Activated CD8-positive, alpha-beta memory T cell treated with anti-CD3 and anti-CD28 coated beads, Interleukin-2, amount 50 U/mL, for 1 hour (primary cell): Measurements from ENCODE around the gene FAM120B.

Experiments used
- DNase-seq: peaks from one replicate; pipeline ENCODE4 v3.0.0-alpha.2; 2020; ENCODE audit errors: extremely low read depth

Gene FAM120B

DNA sequence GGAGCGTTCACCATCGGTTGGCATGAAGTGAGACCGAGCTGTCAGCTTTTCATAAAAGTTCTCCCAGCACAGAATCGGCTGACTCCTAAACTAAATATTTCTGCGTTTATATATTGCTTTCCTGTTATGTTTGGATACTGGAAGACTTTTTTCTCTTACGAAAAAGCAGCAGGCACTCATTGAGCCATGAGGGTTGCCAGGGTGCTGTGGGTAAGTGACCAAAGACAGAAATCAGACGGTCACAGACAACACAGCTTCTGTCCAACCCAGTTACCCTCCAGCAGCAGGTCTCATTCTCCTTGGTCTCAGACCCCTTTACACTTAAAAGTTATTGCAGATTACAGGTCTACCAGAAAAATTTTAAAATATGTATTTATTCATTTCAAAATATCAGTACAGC is 113.7 kb downstream of the FAM120B start:
- DNase-seq, result no peak

- no peak for DNase-seq
Observed at GRCh38 chr6:170420791-170421776, 114.5 kb downstream of the FAM120B start.

DNA sequence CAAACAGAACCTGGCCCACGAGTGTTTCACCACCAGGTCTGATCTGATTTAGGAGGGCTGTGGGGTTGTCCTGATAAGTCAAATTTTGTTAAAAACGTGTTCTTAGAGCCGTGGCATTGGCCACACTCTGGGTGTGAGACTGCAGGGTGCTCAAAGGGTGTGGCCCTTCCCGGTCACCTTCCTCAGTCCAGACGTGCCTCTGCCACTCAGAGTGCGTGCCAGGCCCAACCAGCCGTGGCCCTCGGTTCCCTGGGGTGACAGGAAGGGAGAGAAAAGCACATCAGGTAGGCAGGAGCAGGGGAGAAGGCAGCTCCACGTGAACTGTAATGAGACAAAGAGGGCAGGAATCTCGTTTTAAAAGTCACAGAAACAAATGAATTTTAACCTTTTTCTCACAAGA is 115.4 kb downstream of the FAM120B start:
- no peak for DNase-seq

DNA sequence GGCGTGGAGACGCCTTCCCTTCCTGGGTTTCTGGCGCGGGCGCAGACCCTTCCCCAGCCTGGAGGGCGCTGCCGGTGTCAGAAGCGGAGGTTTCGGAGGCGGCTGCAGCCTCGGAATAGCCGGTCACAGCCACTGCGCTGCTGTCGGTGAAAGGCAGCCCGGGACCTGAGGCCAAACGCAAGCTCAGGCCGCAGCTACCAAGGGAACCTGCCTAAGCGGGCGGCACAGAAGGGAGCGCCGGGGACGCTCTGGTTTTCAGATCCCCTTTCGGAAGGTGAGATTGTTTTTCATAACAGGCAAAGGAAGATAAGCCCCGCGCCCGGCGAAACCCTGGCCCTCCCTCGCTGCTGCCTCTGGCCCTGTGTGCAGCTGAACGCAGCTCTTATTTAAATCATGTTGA is 116.5 kb downstream of the FAM120B start:
- DNase-seq, result no peak

- DNase-seq, result no peak
Observed at GRCh38 chr6:170423814-170424603, 117.5 kb downstream of the FAM120B start.

GRCh38 chr6:170424604-170425126 is 118.1 kb downstream of the FAM120B start:
- no peak for DNase-seq

- no peak for DNase-seq
Observed at GRCh38 chr6:170429450-170429849, 122.9 kb downstream of the FAM120B start.

GRCh38 chr6:170433163-170434116 is 126.9 kb downstream of the FAM120B start:
- DNase-seq, result no peak

DNA sequence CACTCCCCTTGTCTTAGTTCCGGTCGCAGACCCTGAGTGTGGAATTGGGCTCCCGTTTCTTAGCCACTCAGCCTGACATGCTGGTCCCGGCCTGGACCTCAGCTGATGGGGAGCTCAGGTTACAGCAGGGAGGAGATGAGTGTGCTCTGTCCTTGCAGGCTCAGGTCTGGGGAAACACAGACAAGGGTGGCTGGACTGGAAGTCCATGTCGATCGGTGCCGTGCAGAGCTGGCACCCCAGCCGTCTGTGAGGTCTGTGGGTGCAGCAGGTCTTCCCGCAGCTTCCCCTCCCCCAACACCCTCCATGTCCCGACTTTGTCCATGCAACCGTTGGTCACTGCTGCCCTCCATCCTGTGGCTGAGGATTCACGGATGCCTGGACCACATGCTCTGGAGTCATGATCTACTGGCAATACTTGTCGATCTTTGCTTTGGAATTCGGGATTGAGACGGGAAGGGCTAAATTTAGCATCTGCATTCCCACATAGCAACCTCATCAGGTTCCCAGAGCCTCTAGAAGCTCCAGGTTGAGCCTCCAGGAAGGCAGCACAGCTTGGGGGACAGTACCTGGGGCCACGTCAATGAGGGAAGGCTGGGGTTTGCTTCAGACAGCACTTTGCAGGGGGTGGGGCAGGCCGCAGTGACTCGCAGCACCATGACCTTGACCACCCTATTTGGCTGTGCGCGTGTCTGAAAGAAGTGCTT is 127.7 kb downstream of the FAM120B start:
- DNase-seq, result no peak

- no peak for DNase-seq
Observed at GRCh38 chr6:170434821-170435155, 128.2 kb downstream of the FAM120B start.

DNA sequence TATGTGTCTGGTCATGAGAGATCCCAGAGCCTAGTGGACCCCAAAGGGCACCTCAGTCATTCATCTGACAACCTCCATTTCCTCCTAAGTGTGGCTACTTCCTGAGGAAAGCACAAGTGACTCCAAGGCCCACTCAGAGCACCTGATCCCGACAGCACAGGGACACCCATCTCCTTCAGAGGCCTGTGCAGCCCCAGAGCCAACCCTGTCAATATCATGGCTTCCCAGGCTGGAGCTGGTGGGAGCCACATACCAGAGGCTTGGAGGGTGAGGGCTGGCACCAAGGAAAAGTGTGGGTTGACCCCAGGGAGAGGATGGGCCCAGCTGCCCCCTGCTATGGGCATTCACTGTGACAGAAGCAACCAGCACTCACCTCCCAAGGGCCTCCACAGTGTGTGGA is 129.2 kb downstream of the FAM120B start:
- DNase-seq, result no peak

GRCh38 chr6:170436209-170436809 is 129.8 kb downstream of the FAM120B start:
- DNase-seq, result no peak

DNA sequence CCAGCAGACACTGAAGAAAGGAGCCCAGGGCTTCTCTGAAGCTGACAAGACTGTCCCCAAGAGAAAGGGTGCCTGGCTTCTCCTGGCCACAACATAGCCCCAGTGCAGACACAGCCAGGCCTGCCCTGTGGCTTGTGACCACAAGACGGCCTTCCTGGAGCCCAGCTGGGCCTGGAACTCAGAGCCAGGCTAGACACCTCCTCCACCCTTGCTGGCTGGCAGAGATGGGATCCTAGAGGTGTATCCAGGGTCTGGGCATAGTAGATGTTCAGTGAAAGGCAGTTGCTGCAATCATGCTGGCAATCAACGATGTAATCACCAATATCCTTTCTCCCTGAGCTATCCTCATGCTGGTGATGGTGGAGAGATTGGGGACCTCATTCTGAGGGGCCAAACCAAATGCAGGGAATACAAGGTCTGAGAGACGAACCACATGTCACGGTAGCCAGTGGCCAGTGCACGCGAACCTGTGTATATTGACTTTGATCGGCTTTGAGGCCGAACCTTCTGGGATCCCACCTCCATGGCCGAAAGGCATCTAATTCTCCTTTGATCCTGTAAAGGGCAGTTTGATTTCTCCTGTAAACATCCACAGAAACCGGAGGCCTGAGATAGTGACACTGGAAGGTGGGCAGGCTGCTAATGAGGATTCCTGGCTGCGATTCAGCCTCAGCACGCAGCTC is 131.3 kb downstream of the FAM120B start:
- no peak for DNase-seq

- DNase-seq, result no peak
Observed at GRCh38 chr6:170438402-170438753, 131.8 kb downstream of the FAM120B start.

DNA sequence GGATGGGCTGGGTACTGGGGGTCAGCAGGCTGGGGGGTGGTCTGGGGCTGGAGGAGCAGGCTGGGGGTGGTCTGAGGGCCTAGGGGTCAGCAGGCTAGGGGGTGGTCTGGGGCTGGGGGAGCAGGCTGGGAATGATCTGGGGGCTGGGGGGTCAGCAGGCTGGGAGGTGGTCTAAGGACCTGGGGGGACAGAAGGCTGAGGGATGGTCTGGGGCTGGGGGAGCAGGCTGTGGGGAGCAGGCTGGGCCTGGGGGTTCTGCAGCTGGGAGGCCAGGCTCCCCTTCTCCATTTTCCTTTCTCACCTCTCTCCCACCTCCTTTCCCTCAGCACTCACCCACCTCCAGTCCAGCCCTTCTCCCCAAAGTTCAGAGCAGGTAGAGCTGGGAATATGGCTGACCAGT is 132.3 kb downstream of the FAM120B start:
- no peak for DNase-seq

DNA sequence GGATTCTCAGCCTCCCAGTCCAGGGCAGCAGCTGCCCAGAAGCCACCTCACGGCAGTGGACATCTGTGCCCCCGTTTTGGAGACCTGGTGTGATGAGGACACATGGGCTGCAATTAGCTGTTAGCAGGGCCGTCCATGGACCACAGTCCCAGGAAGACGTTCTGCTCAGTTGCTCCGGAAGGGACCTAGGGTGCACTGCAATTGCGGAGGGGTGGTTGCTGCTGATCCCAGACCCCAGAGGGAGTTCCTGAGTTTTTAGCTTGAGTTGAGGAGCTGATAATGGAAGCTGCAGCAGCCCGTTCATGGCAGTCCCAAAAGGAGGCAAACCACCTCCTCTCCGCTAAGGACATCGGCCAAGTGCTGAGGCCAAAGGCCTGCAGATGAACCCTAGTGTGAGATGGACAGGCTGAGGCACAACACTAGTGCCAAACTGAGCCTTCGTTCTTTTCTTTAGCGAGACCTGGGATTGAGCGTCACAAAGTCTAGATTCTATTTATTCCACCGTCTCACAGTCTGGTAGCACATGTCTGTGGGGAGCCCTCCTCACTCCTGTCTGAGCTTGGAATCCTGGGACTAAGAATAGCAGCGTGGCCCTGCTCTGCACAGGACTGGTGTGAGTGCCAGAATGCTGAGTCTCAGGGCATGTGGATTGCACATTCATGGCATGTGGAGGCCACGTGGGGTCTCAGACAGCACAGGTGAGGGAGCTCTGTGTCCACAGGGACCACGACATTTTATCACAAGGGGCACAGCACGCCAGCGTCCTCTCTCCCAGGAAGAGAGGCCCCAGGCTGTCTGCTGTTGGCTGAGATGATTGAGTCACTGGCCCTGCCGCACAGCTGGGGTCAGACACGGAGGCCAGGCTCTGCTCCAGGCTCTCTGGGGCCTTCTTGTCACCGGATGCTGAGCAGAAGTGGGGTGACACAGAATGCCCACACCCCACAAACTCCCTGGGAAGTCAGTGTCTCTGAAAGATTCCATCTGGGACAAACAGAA is 133.1 kb downstream of the FAM120B start:
- no peak for DNase-seq

DNA sequence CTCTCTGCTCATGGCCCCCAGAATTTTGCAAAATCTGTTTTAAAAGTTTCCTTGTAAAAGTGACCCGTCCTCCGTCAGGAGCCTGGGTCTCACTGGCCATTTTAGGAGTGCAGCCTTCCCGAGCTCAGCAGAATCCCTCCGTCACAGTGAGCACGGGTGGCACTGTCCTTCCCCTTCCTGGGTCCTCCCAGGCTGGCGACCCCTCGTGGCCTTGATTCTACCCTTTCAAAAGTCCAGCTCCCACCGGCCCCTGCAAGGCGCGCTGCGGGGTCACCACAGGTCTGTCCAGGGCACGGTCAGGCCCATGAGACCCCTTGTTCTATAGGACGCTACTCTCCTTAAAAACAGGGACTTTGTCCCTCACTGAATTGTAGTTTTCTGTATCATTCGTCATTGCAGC is 133.9 kb downstream of the FAM120B start:
- no peak for DNase-seq

- DNase-seq, result no peak
Observed at GRCh38 chr6:170441316-170441715, 134.8 kb downstream of the FAM120B start.

- DNase-seq, result no peak
Observed at GRCh38 chr6:170442596-170442995, 136.0 kb downstream of the FAM120B start.
